GM23338 (cell line): ENCODE data around the gene NCOA6. TPM values are rescaled to one million over a fixed set of nuclear protein-coding genes. Genes with fewer than 3 reads are reported as not detected.
A peak's percentile ranks its signal among the peaks of the same experiment; 100 is the strongest.

Experiments used
- ATAC-seq: fragments of 200-7000 bp; cut with Tn5 transposase; 3 replicates; pipeline ENCODE4 v1.9.1; 2020
- DNase-seq: peaks from one replicate; pipeline ENCODE4 v3.0.0-alpha.2; 2015; ENCODE audit warnings: low spot score
- H2AFZ ChIP-seq: fragments of 200-600 bp; sonication (generic); 2 replicates; pipeline ENCODE4 v1.8.0; 2016; ENCODE audit warnings: antibody characterized with exemption, mild to moderate bottlenecking, moderate library complexity
- H3F3A ChIP-seq: fragments of 200-600 bp; sonication (generic); replicated peaks from 2 replicates; pipeline ENCODE4 v1.8.0; 2017; ENCODE audit warnings: antibody characterized with exemption, mixed run types, low read depth
- H3K27ac ChIP-seq: fragments of 200-600 bp; sonication (generic); 2 replicates; pipeline ENCODE4 v1.6.1; 2016; ENCODE audit warnings: low read depth
- H3K27me3 ChIP-seq: fragments of 200-600 bp; sonication (generic); 2 replicates; pipeline ENCODE4 v1.8.0; 2016; ENCODE audit warnings: mild to moderate bottlenecking, mixed run types, moderate library complexity; ENCODE audit not compliant: insufficient read depth
- H3K36me3 ChIP-seq: fragments of 200-600 bp; sonication (generic); 2 replicates; pipeline ENCODE4 v1.8.0; 2016; ENCODE audit warnings: mild to moderate bottlenecking; ENCODE audit not compliant: insufficient read depth
- H3K4me1 ChIP-seq: fragments of 200-600 bp; sonication (generic); 2 replicates; pipeline ENCODE4 v1.8.0; 2016; ENCODE audit warnings: mild to moderate bottlenecking, moderate library complexity; ENCODE audit not compliant: insufficient read depth
- H3K4me2 ChIP-seq: fragments of 200-600 bp; sonication (generic); 2 replicates; pipeline ENCODE4 v1.7.1; 2017; ENCODE audit warnings: mixed run types
- H3K4me3 ChIP-seq: fragments of 200-600 bp; sonication (generic); 2 replicates; pipeline ENCODE4 v1.6.1; 2016; ENCODE audit warnings: mixed run types
- H3K79me2 ChIP-seq: fragments of 200-600 bp; sonication (generic); replicated peaks from 2 replicates; pipeline ENCODE4 v1.8.0; 2017; ENCODE audit warnings: mild to moderate bottlenecking; ENCODE audit not compliant: insufficient read depth
- H3K9me2 ChIP-seq: fragments of 200-600 bp; sonication (generic); 2 replicates; pipeline ENCODE4 v1.8.0; 2017; ENCODE audit not compliant: insufficient read depth
- H4K20me1 ChIP-seq: fragments of 200-600 bp; sonication (generic); replicated peaks from 2 replicates; pipeline ENCODE4 v1.8.0; 2017; ENCODE audit warnings: mild to moderate bottlenecking; ENCODE audit not compliant: insufficient read depth
- H3K27ac Mint-ChIP-seq: 2 replicates; pipeline ENCODE4 v1.8.0; 2020; ENCODE audit warnings: inconsistent platforms, mild to moderate bottlenecking, moderate library complexity, mixed read lengths
- H3K27me3 Mint-ChIP-seq: 3 replicates; pipeline ENCODE4 v1.8.0; 2022; ENCODE audit warnings: low read depth, mild to moderate bottlenecking, moderate library complexity, mixed read lengths, inconsistent platforms; ENCODE audit not compliant: insufficient read depth, poor library complexity
- H3K36me3 Mint-ChIP-seq: 3 replicates; pipeline ENCODE4 v1.8.0; 2021; ENCODE audit warnings: low read depth, mild to moderate bottlenecking, inconsistent platforms, moderate library complexity, mixed read lengths
- H3K4me1 Mint-ChIP-seq: 3 replicates; pipeline ENCODE4 v1.8.0; 2020; ENCODE audit warnings: mild to moderate bottlenecking, inconsistent platforms, mixed read lengths
- H3K4me3 Mint-ChIP-seq: 3 replicates; pipeline ENCODE4 v1.8.0; 2021; ENCODE audit warnings: moderate library complexity, mild to moderate bottlenecking, inconsistent platforms, mixed read lengths
- H3K9me3 Mint-ChIP-seq: 3 replicates; pipeline ENCODE4 v1.8.0; 2020; ENCODE audit warnings: moderate library complexity, mild to moderate bottlenecking, inconsistent platforms, mixed read lengths
- NANOG ChIP-seq: IDR thresholded peaks from 2 replicates; pipeline ENCODE4 v1.6.1; 2016; ENCODE audit warnings: antibody characterized with exemption, borderline replicate concordance
- POLR2AphosphoS5 ChIP-seq: IDR thresholded peaks from 2 replicates; pipeline ENCODE4 v1.6.1; 2016; ENCODE audit warnings: antibody characterized with exemption, low read depth
- STAT1 ChIP-seq: IDR thresholded peaks from one replicate; pipeline ENCODE4 v1.6.1; 2016; ENCODE audit warnings: antibody characterized with exemption; ENCODE audit not compliant: unreplicated experiment
- ZNF462 ChIP-seq: fragments of 250-450 bp; sonication (Bioruptor Pico); IDR thresholded peaks from 2 replicates; pipeline ENCODE4 v1.5.0; 2020; ENCODE audit warnings: mild to moderate bottlenecking, moderate library complexity
- polyA plus RNA-seq: library from polyadenylated mRNA; unstranded; fragments of >200 nt; fragmentation: Nextera tagmentation; extraction: Ambion mirVana; gene quantifications from 2 replicates; pipeline ENCODE4 v1.2.1, GENCODE V29; 2016
- total RNA-seq: library from RNA; depleted of rRNA; stranded (reverse); fragments of >200 nt; shearing (Covaris generic); gene quantifications from 2 replicates; pipeline ENCODE4 v1.2.3, GENCODE V29; 2014

Gene NCOA6
- total and polyA plus RNA-seq, 2 experiments from 2014 or later = 10.6 to 17.4 TPM

DNA sequence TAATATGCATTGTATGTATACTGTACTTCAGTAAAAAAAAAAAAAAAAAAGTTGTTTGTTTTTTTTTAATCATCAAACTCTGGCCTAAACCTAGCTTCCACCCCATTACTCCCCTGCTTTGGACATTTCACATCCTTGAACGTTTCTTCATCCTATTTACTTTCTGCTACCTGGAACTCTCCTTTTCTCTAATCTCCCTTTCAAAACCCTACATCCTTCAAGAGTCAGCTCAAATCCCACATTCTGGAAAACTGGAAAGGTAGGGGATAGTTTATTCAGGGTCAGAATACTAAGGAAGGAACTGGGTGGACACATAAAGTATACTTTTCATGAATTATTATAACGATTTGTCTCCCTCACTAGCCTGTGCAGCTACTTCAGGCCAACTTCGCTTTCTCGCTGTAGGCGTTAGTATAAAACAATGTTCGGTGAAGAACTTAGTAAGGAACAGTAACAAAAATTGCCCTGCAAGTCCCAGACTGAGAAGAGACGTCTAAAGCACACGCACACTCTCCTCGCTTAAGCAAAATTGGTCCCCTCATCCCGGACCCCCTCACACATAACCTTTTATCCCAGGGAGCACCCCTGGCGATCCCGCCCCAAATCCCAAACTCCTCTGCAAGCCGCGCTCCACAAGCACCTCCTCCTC, 149.3 kb downstream of the NCOA6 start (continued):
- no peak for TF ChIP-seq ZNF462 (CRISPR knock-in tag)

GRCh38 chr20:34675561-34675960, 149.9 kb downstream of the NCOA6 start:
- no peak for TF ChIP-seq STAT1
- no peak for TF ChIP-seq POLR2AphosphoS5
- no peak for TF ChIP-seq NANOG
- DNase-seq (no peak), ATAC-seq (no peak)
- Histone ChIP-seq H3K79me2 (peaks cover 42% of the 10 kb centered on the region), H3K36me3 (no peaks in the 10 kb centered on the region), H3K27ac (no peak overlapping the region), H3K4me2 (peak overlapping the region; percentile 99), H3K4me1 (0 out of 2 replicates have a peak, but pooled peaks cover 6% of the 10 kb centered on the region), H3F3A (0 out of 2 replicates have a peak, but pooled peaks cover 5% of the 10 kb centered on the region), H3K27me3 (no peaks in the 10 kb centered on the region), H3K9me2 (no peaks in the 10 kb centered on the region), H2AFZ (no peak overlapping the region), H4K20me1 (peaks cover 8% of the 10 kb centered on the region; the same call in 1 of the 2 replicates), H3K4me3 (peak overlapping the region; percentile 88)
- Mint-ChIP-seq H3K27me3 (peaks cover 4% of the 10 kb centered on the region), H3K4me1 (peaks cover 4% of the 10 kb centered on the region; the same call in 2 of the 3 replicates), H3K36me3 (no peaks in the 10 kb centered on the region), H3K4me3 (peak overlapping the region; percentile 95; the same call in 2 of the 3 replicates), H3K9me3 (no peaks in the 10 kb centered on the region; the same call in 2 of the 3 replicates), H3K27ac (no peak overlapping the region)
